ENCODE results near the gene NLRP9.

NLRP9 gene

DNA sequence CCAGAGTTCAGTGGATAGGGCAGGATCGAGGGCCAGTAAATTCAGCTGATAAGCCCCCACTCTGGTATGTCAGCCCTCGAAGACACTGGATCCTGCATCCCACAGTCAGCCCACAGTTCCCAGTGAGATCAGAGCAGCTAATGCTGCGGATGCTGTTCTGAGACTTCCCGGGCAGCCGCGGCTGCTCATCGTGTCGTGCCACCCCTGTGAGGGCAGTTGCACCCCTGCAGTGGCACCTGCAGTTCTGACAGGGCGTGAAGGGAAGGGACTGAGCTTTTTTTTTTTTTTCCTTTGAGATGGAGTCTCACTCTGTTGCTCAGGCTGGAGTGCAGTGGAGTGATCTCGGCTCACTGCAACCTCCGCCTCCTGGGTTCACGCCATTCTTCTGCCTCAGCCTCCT, 70.7 kb downstream of the NLRP9 start:
- TF ChIP-seq, protein P1, sequence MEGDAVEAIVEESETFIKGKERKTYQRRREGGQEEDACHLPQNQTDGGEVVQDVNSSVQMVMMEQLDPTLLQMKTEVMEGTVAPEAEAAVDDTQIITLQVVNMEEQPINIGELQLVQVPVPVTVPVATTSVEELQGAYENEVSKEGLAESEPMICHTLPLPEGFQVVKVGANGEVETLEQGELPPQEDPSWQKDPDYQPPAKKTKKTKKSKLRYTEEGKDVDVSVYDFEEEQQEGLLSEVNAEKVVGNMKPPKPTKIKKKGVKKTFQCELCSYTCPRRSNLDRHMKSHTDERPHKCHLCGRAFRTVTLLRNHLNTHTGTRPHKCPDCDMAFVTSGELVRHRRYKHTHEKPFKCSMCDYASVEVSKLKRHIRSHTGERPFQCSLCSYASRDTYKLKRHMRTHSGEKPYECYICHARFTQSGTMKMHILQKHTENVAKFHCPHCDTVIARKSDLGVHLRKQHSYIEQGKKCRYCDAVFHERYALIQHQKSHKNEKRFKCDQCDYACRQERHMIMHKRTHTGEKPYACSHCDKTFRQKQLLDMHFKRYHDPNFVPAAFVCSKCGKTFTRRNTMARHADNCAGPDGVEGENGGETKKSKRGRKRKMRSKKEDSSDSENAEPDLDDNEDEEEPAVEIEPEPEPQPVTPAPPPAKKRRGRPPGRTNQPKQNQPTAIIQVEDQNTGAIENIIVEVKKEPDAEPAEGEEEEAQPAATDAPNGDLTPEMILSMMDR (IDR thresholded peaks at IDR 0.05; ENCODE audit: insufficient read depth, low read length, poor library complexity, severe bottlenecking), result no peak
- no peak for TF ChIP-seq EZH2phosphoT487 (conservative IDR thresholded peaks at IDR 0.05; ENCODE audit: low read length)
- H3K36me3 ChIP-seq (ENCODE audit: low read length), result peaks cover 16% of the 10 kb centered on the region
- H3K79me2 ChIP-seq (ENCODE audit: insufficient read depth, low read length), result peaks cover 91% of the 10 kb centered on the region
- H3K9me2 ChIP-seq (replicated peaks; ENCODE audit: insufficient read depth, low read length), result no peaks in the 10 kb centered on the region
- H4K20me1 ChIP-seq (ENCODE audit: low read depth, low read length), result peaks cover 16% of the 10 kb centered on the region
- H3K9me3 ChIP-seq (ENCODE audit: insufficient read depth, low read length), result no peaks in the 10 kb centered on the region
- H3K4me2 ChIP-seq (ENCODE audit: low read depth, low read length, poor library complexity, severe bottlenecking), result no peak overlapping the region
- no peak overlapping the region for H3K9ac ChIP-seq (ENCODE audit: low read length)
- H2AFZ ChIP-seq (ENCODE audit: low read depth, low read length, severe bottlenecking), result no peak overlapping the region
- H3K4me3 ChIP-seq (ENCODE audit: insufficient read depth, low read length, poor library complexity, severe bottlenecking), result no peak overlapping the region
- no peak overlapping the region for H3K27ac ChIP-seq (ENCODE audit: low read depth, low read length)
- no peaks in the 10 kb centered on the region for H3K27me3 ChIP-seq (ENCODE audit: low read length)
- H3F3A ChIP-seq (ENCODE audit: insufficient read depth), result peaks cover 7% of the 10 kb centered on the region; the same call in 1 of the 2 replicates

DNA sequence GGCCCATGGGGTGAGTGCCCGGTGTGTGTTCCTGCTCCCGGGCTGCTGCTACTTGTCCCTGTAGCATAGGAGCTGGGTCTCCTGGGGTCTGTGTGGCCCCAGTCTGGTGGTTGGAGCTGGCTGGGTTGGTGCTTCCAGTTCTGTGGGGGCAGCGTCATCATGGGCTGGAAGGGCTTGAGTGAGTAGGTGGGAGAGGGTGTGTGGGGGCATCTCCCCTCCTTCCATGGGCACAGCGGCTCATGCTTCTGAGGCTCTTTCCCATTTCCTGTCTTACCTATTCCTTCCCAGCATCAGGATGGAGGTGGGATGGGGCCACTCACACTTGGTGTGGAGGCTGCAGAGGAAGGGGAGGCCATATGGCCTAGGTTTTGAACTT, 71.2 kb downstream of the NLRP9 start:
- Histone ChIP-seq H3K27me3 (ENCODE audit: low read length) (no peaks in the 10 kb centered on the region), H3K9me3 (ENCODE audit: insufficient read depth, low read length) (no peaks in the 10 kb centered on the region), H3K4me2 (ENCODE audit: low read depth, low read length, poor library complexity, severe bottlenecking) (no peak overlapping the region), H3F3A (ENCODE audit: insufficient read depth) (0 out of 2 replicates have a peak, but pooled peaks cover 2% of the 10 kb centered on the region), H3K9me2 (replicated peaks; ENCODE audit: insufficient read depth, low read length) (no peaks in the 10 kb centered on the region), H3K4me3 (ENCODE audit: insufficient read depth, low read length, poor library complexity, severe bottlenecking) (no peak overlapping the region), H3K27ac (ENCODE audit: low read depth, low read length) (no peak overlapping the region), H3K79me2 (ENCODE audit: insufficient read depth, low read length) (peaks cover 91% of the 10 kb centered on the region), H4K20me1 (ENCODE audit: low read depth, low read length) (peaks cover 13% of the 10 kb centered on the region; the same call in 1 of the 2 replicates), H2AFZ (ENCODE audit: low read depth, low read length, severe bottlenecking) (no peak overlapping the region), H3K36me3 (ENCODE audit: low read length) (peaks cover 11% of the 10 kb centered on the region; the same call in 1 of the 2 replicates), H3K9ac (ENCODE audit: low read length) (no peak overlapping the region)
- no peak for TF ChIP-seq EZH2phosphoT487 (conservative IDR thresholded peaks at IDR 0.05; ENCODE audit: low read length)
- TF ChIP-seq, protein P1 (IDR thresholded peaks at IDR 0.05; ENCODE audit: insufficient read depth, low read length, poor library complexity, severe bottlenecking), result no peak

DNA sequence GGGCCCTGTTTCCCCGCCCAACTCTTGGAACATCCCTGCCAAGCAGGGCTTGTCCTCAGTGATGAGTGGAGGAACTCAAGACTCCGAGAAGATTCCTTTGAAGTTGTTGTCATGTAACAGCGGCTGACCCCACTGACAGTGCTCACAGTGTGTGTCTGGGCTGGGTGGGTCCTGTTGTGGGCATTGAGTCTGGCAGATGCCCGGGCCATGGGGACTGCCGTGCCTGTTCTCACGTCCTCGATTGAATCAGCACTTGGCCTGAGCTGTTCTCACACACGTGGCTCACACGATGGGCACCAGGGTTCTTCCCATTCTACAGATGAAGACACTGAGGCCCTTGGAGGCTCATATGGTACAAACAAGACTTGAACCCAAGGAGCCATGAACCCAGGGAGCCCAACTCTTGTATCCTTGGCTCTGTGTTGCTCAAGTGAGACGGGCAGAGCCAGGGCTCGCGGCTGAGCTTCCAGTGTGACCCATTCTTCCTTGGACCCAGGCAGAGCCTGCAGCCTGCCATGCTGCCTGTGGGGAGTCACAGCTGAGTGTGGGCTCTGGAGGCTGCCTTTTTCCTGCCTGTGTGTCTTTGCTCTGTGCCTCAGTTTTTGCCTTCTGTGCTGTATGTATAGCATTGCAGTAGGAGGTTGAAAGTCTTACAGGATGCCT, 71.7 kb downstream of the NLRP9 start:
- no peak for TF ChIP-seq EZH2phosphoT487 (conservative IDR thresholded peaks at IDR 0.05; ENCODE audit: low read length)
- peaks cover 16% of the 10 kb centered on the region; the same call in 1 of the 2 replicates for H3K36me3 ChIP-seq (ENCODE audit: low read length)
- no peaks in the 10 kb centered on the region for H3K9me3 ChIP-seq (ENCODE audit: insufficient read depth, low read length)
- H4K20me1 ChIP-seq (ENCODE audit: low read depth, low read length), result peaks cover 16% of the 10 kb centered on the region; the same call in 1 of the 2 replicates
- H3K4me2 ChIP-seq (ENCODE audit: low read depth, low read length, poor library complexity, severe bottlenecking), result no peak overlapping the region
- no peaks in the 10 kb centered on the region for H3F3A ChIP-seq (ENCODE audit: insufficient read depth)
- H2AFZ ChIP-seq (ENCODE audit: low read depth, low read length, severe bottlenecking), result no peak overlapping the region
- no peak overlapping the region for H3K27ac ChIP-seq (ENCODE audit: low read depth, low read length)
- H3K9me2 ChIP-seq (replicated peaks; ENCODE audit: insufficient read depth, low read length), result no peaks in the 10 kb centered on the region
- peaks cover 92% of the 10 kb centered on the region for H3K79me2 ChIP-seq (ENCODE audit: insufficient read depth, low read length)
- H3K4me3 ChIP-seq (ENCODE audit: insufficient read depth, low read length, poor library complexity, severe bottlenecking), result no peak overlapping the region
- H3K27me3 ChIP-seq (ENCODE audit: low read length), result no peaks in the 10 kb centered on the region
- H3K9ac ChIP-seq (ENCODE audit: low read length), result no peak overlapping the region

DNA sequence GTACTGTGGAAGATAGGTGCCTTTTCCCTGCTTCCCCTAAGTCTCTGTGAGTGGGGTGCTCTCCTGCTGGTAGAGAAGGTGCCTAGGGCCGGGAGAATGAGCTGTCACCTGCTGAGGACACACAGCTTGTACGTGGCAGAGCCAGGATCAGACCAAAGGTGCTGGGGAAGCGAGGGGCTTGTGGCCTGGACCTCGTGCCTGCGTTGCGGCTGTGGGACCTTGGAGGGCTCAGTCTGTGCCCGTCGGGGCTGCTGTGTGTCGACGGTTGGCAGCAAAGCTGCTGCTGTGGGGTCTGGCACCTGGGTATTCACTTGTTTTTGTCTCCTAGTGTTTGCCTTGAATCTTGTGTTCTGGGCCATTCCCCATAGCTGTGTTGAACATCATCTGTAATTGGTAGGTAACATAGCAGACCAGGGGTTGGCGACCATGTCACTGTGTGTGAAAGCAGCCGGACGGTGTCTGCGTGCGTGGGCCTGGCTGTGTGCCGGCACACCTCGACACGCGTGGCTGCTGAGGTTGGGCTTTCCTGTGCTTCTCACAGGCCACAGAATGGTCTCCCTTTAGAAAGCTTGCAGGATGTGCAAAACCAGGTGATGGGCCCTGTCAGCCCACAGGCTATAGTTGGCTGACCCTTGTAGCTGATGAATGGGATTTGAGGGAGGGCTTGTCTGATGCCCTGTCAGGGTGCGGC, 74.2 kb downstream of the NLRP9 start:
- H3K79me2 ChIP-seq (ENCODE audit: insufficient read depth, low read length), result peaks cover 95% of the 10 kb centered on the region
- no peaks in the 10 kb centered on the region for H3K9me3 ChIP-seq (ENCODE audit: insufficient read depth, low read length)
- peaks cover 11% of the 10 kb centered on the region; the same call in 1 of the 2 replicates for H4K20me1 ChIP-seq (ENCODE audit: low read depth, low read length)
- peaks cover 17% of the 10 kb centered on the region; the same call in 1 of the 2 replicates for H3K36me3 ChIP-seq (ENCODE audit: low read length)
- H3K4me2 ChIP-seq (ENCODE audit: low read depth, low read length, poor library complexity, severe bottlenecking), result no peak overlapping the region
- no peaks in the 10 kb centered on the region for H3K27me3 ChIP-seq (ENCODE audit: low read length)
- H3K27ac ChIP-seq (ENCODE audit: low read depth, low read length), result no peak overlapping the region
- no peaks in the 10 kb centered on the region for H3K9me2 ChIP-seq (replicated peaks; ENCODE audit: insufficient read depth, low read length)
- TF ChIP-seq, protein P1 (IDR thresholded peaks at IDR 0.05; ENCODE audit: insufficient read depth, low read length, poor library complexity, severe bottlenecking), result no peak
- TF ChIP-seq EZH2phosphoT487 (conservative IDR thresholded peaks at IDR 0.05; ENCODE audit: low read length), result no peak
- no peak overlapping the region for H3K9ac ChIP-seq (ENCODE audit: low read length)
- no peaks in the 10 kb centered on the region for H3F3A ChIP-seq (ENCODE audit: insufficient read depth)
- H3K4me3 ChIP-seq (ENCODE audit: insufficient read depth, low read length, poor library complexity, severe bottlenecking), result no peak overlapping the region
- no peak overlapping the region for H2AFZ ChIP-seq (ENCODE audit: low read depth, low read length, severe bottlenecking)
